ENCODE results near the gene RBFA. TPM values are rescaled to one million over a fixed set of nuclear protein-coding genes. Genes with fewer than 3 reads are reported as not detected.
A peak's percentile ranks its signal among the peaks of the same experiment; 100 is the strongest.
"Not testable (repeated sequence)": the region's sequence is repeated elsewhere in the genome, so short reads cannot be mapped to it uniquely, and the experiment has no call there.

RBFA gene
- 24.8 and 27.9 TPM in 2 replicates for total RNA-seq

DNA sequence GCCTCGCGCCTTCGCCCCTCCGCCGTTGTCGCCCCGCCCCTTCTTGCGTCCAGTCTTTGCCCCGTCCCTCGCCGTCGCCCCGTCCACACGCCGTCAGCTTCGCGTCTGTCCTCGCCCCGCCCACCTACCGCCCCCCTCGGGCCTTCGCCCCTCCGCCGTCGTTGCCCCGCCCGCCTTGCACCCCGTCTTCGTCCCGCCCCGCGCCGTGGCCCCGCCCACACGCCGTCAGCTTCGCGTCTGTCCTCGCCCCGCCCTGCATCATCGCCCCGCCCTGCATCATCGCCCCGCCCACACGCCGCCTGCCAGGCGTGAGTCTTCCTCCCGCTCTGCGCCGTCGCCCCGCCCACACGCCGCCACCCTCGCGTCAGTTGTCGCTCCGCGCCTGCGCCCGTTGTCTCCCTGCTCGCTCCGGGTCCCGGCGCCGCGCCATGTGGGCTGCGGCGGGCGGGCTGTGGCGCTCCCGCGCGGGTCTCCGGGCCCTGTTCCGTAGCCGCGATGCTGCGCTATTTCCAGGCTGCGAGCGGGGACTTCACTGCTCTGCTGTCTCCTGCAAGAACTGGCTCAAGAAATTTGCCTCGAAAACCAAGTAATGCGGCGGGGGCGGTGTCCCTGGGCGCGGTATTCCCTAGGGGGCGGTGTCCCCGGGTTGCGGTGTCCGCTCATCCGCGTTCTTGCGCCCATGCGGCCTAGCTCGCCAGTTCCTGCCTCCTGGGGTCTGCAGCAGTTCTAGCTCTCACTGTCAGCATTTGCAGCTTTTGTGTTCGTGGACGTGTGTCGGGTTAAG lies at the start of gene RBFA:
Gene RBFA, plus strand, starts transcription at position 367 of the 784 bp plus-strand sequence. Its CDS starts 62 bp downstream, at position 429.
- DNase-seq (ENCODE audit: low read depth in 2 of 2), result peak; percentile 99 to 100

- DNase-seq (ENCODE audit: low read depth in 2 of 2), result no peak
Observed at GRCh38 chr18:79985172-79985571, 49.1 kb upstream of the RBFA start.

DNA sequence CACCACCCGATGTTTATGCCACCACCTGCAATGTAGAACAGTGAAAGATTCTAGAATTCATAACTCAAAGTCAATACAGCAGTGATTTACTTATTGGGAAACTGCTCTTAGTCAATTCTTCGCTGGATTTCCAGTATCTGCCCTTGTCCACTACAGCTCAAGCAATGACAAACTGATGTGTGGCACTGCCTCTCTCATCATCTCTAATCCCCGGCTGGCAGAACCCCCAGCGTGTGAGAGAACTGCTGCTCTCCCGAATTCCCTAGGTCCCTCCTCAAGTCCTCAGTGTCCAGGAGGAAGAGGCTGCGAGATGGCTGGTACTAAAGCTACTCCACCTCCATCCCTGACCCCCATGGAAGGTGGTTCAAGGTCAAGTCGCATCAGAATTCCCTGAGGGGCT lies 47.5 kb upstream of the RBFA start:
- DNase-seq (ENCODE audit: low read depth in 2 of 2), result no peak

- peak; percentile 25 to 27 for DNase-seq (ENCODE audit: low read depth in 2 of 2)
Observed at GRCh38 chr18:79987566-79987965, 46.7 kb upstream of the RBFA start.

DNA sequence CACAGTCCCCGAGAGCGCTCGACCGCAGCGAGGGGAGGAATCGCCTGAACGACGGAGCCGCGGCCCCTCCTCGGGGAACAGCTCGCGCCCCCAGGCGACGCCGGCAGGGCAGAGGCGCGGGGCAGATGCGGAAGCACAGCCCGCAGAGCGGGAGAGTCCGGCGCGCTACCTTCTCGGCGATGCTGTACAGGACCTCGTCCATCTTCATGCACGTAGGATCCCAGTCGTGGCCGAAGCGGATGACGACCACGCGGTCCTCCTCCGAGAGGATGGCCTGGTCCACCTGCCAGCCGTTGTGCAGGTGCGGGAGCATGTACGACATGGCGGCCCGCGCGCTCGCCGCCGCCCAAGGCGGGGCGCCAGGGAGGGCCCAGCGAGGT lies 46.2 kb upstream of the RBFA start:
- peak; percentile 60 to 64 for DNase-seq (ENCODE audit: low read depth in 2 of 2)

DNA sequence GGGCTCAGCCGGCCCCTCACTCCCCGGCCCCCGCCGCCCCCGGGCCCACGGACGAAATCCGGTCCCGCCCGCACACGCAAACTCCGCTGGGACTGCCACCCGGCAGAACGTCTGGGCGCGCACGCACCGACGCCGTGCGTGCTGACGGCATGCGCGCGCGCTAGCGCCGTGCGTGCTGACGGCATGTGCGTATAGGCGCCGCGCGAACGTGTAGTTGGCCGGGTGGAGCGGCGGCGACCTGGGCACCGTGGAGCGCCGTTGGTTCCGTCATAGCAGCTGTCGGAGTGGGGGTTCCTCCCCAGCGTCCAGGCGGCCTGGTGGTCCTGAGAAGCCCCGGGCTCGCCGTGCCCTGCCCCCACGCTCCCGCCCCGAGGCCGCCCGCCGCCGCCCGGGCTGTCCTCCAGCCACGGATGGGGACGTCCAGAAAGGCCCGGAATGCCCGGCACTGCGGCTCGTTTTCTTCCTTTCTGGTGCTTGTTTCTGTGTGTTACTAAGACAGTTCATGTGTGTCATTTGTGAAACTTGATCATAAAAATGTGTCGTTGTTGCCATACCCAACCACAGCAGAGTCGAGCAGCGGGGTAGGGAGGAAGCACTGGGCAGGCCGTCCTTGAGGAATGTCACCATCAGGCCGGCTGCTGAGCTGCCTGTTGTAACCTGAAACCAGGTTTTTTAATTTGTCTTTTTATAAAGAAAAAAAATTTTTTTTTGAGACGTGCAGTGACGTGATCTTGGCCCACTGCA lies 45.6 kb upstream of the RBFA start, which contains the start of gene TXNL4A:
Gene TXNL4A, minus strand, starts transcription at position 113 of the 744 bp plus-strand sequence. CDS start 171 bp downstream, outside the sequence.
- peak; percentile 93 to 94 for DNase-seq (ENCODE audit: low read depth in 2 of 2)

DNA sequence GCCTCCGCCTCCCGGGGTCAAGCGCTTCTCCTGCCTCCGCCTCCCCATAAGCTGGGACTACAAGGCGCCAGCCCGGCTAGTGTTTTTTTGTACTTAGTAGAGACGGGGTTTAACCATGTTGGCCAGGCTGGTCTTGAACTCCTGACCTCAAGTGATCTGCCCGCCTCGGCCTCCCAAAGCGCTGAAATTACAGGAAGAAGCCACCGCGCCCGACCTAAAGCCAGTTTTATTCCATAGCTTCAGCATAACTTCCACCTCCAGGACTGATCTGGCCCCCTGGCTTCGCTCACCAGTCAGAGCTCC lies 45.1 kb upstream of the RBFA start:
- DNase-seq (ENCODE audit: low read depth in 2 of 2), result peak in 1 of 2 donors; percentile 10

- no peak for DNase-seq (ENCODE audit: low read depth in 2 of 2)
Observed at GRCh38 chr18:79991494-79991893, 42.7 kb upstream of the RBFA start.

GRCh38 chr18:79999701-80000100 lies 34.5 kb upstream of the RBFA start:
- not testable (repeated sequence) for DNase-seq (ENCODE audit: low read depth in 2 of 2)

DNA sequence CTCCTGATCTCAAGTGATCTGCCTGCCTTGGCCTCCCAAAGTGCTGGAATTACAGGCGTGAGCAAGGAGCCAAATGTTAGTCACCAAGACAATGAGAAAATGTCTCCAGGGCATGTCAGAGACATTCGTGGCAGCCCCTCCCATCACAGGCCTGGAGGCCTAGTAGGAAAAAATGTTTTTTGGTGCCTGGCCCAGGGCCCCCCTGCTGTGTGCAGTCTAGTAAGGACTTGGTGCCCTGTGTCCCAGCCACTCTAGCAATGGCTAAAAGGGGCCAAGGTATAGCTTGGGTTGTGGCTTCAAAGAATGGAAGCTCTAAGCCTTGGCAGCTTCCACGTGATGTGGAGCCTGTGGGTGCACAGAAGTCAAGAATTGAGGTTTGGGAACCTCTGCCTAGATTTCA lies 33.4 kb upstream of the RBFA start:
- no peak for DNase-seq (ENCODE audit: low read depth in 2 of 2)

DNA sequence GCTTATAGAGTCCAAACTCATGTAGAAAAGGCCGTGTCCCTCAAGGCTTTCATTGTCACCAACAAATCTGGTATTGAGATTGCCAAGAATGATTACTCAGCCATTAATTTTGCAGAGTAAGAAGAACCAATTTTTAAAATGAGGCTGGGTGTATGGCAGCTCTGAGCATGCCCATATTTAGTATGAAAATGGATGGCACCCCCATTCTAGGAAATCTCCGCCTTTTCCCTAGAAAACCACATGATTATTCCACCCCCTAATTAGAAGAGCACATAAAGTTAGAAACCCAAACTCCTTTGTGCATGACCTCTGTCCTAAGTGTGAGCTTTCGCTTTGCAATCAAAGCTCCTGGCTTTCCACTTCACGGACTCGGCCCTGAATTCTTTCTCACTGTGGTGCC lies 31.8 kb upstream of the RBFA start:
- DNase-seq (ENCODE audit: low read depth in 2 of 2), result no peak

GRCh38 chr18:80004600-80005342 lies 29.5 kb upstream of the RBFA start:
- DNase-seq (ENCODE audit: low read depth in 2 of 2), result no peak

- no peak for DNase-seq (ENCODE audit: low read depth in 2 of 2)
Observed at GRCh38 chr18:80006724-80007123, 27.5 kb upstream of the RBFA start.

DNA sequence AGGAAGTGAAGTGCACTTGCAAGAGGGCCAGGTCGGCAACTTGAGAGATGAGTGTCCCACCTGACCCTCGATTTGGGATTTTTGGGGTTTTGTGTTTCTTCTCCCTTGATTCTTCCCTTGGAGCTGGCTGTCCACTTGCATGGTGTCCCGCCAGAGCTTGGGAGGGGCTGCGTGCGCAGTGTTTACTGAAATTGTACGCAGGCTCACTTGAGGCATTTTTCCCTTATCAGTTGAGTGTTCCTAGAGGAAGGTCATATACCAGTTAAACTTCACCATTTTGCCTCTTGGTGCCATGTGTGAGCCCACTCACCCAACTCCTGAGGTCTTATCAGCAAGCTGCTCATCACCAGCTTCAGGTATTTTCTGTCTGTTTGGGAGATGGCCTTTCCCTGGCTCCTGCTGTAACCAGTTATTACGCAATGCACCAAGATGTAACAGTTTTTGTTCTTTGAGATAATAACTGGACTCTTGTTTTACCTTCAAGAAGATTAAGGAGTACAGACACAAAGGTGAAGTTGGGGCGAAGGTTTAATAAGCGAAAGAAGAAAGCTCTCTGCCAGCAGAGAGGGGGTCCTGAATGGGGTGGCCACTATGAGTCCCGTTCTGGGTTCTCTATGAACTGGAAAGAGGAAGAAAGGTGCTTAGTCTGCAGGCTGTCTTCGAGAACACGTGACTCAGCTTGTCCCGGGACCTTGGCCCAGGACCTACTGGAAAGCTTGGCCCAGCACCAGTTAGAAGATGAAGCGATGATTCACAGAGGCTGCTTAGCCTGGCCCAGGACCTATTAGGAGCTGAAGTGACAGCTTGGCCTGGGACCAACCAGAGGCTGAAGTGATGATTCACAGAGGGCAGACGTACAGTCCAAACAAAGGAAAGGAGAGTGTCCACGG lies 24.3 kb upstream of the RBFA start:
- peak; percentile 36 to 91 for DNase-seq (ENCODE audit: low read depth in 2 of 2)

GRCh38 chr18:80010551-80010906 lies 23.7 kb upstream of the RBFA start:
- DNase-seq (ENCODE audit: low read depth in 2 of 2), result no peak

GRCh38 chr18:80011496-80012137 lies 22.6 kb upstream of the RBFA start:
- not testable (repeated sequence) for DNase-seq (ENCODE audit: low read depth in 2 of 2)

DNA sequence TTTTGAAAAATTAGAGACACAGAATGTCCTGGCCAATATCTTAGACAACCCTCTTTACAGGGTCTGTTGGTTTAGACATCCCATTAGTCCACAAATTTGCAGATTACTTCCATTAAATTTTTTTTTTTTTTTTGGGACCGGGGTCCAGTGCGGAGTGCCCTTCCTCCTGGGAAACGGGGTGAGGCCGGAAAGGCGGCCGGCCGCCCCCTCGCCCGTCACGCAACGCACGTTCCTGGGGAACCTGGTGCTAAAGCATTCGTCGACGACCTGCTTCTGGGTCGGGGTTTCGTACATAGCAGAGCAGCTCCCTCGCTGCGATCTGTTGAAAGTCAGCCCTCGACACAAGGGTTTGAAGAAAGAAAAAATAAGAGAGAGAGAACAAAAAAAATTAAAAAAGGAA lies 21.5 kb upstream of the RBFA start:
- peak in 1 of 2 donors; percentile 29 for DNase-seq (ENCODE audit: low read depth in 2 of 2)

DNA sequence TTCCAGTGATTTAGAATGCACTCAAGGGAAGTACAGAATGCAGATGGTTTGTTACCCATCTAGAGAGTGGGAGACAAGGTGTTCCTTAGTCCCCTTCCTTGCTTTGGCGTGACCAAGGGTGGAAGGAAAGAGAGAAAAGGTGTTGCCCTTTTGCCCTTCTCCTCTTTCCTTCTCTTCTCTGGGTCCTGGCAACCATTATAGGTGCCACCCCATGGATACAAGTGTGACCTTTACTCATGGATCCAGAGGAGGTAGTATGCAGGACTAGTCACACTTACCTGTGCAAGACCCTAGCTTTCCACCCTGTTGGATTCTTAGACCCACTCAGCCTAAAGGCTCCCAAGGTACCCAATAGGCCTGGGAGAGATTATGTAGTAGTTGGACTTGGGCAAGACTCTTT lies 11.6 kb upstream of the RBFA start:
- peak; percentile 34 to 50 for DNase-seq (ENCODE audit: low read depth in 2 of 2)

GRCh38 chr18:80023173-80023572 lies 11.1 kb upstream of the RBFA start:
- DNase-seq (ENCODE audit: low read depth in 2 of 2), result peak in 1 of 2 donors; percentile 11

- no peak for DNase-seq (ENCODE audit: low read depth in 2 of 2)
Observed at GRCh38 chr18:80026363-80026762, 7.9 kb upstream of the RBFA start.

DNA sequence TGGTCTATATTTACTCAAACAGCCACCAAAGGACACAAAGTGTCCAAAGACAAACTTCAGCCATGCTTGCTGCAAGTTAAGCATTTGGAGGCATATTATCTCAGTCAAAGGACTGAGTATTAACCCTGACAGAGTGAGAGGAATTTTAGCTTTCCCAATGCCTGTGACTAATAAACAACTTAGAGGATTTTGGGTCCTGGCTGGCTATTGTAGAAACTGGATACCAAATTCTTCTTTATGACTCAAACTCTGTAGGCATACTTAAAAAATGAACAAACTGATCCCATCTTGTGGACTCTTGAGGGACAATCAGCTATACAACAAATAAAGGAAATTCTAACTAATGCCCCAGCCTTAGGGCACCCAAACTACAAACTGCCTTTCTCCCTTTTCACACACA lies 6.5 kb upstream of the RBFA start:
- not testable (repeated sequence) for DNase-seq (ENCODE audit: low read depth in 2 of 2)
